Endometrial microvascular endothelial cells (primary cell): ENCODE data around the gene WDR87. TPM values are rescaled to one million over a fixed set of nuclear protein-coding genes. Genes with fewer than 3 reads are reported as not detected.
"Not testable (repeated sequence)": the region's sequence is repeated elsewhere in the genome, so short reads cannot be mapped to it uniquely, and the experiment has no call there.

Experiments
- in situ Hi-C: cut with HindIII; loops from 2 replicates; pipeline ENCODE4 v1.10.0; 2017; ENCODE audit warnings: low sequenced_read_pairs, low pct_unique_long_range_greater_than_20kb; ENCODE audit errors: inconsistent ontology term
- total RNA-seq: library from RNA; depleted of rRNA; stranded (reverse); fragments of >200 nt; gene quantifications from one replicate; pipeline ENCODE4 v1.2.3, GENCODE V29; 2015; ENCODE audit errors: inconsistent ontology term

WDR87 gene
- total RNA-seq, 1 donor from 2014 or later = not detected

DNA sequence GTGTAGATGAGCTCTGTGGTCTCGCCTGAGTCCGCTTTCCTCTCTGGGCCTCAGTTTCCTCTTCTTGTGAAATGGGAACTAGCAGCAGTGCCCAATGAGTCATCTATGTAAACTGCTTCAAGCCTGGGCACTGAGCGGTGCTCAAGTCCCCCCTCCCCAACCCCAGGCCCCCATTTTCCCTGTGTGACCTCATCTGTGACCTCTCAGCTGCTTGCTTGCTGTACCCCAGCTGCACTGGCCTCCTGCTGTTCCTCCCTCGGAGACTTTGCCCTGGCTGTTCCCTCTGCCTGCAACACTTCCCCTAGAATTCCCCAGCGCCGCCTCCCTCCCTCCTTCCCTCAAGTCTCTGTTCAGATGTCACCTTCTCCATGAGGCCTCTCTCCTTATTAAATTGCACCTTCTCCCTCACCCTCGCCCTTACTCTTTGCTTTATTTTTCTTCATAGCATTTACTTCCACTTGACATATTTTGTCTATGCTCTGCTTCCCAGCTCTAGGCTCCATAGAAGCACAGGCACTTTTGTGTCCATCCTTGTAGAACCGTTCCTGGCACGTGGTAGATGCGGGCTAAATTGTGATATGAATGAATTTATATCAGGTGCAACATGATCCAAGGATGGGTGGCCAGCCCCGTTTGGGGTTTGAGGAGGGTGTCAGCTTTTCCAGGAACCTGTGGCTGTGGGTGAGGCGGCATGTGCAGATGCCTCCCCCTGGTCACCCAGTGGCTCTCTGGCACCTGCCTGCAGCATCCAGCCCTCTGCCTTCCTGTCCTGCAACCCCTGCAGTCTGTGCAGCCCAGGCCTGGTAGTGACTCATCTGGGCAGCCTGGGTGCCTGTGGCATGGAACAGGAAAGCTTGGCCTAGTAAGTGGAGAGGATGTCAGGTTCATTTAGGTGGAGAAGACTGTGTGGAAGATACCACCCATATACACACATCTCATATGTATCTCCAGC is 26.9 kb upstream of the WDR87 start:
- in situ Hi-C loops = no loop called here

DNA sequence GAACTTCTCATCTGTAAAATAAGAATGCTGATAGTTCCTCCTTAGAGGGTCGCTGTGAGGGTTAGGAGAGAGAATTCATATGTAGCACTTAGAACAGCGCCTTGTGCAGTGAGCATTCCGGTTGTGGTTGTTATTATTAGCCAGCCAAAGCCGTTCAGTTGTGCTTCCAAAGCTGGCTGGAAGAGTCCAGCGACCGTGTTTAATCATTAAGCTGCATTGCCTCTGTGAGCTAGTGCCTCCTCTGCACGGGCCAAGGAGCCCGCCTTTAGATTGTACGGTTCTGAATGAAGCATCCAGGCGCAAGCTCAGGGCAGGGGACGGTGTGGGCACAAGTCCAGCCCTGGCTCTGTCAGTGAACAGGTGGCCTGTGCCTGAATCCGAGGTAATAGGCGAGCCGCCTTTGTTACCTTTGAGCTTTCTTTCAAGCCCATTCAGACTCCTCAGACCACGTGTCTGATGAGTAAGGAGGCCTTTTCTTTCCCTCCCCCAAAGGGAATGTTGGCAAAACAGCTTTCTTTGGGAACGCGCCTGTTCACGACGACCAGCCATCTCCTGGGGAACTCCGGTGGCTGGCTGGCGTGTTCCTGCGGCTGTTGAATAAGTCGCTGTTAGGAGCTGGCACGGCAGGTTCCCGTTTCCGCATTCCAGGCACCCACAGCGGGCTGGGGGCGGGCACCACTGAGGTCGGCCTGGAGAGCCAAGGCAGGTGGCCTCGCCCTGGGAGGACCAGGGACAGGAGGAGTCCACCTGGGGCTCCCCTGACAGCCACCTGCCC is 25.7 kb upstream of the WDR87 start:
- in situ Hi-C loops = no loop called here

DNA sequence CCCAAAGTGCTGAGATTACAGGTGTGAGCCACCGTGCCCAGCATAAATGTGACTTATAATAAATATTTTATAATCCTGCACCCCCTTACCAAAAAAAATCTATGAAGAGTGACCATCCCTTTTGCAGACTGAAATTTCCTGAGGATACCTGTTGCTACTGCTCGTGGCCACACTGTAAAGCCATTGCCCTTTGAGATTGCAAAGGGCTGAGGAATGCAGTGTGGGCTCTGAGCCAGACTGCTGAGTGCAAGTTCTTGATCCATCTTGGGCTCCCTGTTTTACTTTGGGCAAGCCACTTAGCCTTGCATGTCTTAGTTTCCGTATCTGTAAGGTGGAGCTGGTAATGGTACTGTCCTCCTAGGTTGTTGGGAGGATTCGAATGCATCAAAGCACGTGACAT is 24.0 kb upstream of the WDR87 start:
- in situ Hi-C loops = no loop called here

DNA sequence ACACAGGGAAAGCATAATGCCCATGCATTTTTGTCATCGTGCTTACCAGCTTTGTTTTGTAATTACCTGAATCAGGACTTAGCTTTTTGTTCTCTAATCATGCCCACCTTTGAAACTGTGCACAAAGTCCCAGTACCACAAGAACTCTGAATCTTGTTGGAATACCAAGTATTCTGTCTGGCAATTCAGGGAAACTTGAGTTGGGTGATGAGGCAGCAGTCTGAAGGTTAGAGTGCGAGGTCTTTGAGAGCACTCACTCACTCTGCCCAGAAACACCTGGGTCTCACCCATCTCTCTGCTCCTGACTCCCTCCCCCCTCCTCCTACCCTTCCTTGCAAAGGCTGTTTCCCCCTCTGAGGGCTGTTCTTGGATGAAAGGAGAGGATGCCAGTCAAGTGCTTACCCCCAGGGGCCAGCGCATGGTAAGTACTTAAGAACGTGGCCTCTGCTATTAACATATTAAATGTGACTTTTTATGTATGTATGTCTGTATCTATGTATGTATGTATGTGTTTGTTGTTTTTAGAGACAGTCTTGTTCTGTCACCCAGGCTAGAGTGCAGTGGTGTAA is 23.0 kb upstream of the WDR87 start:
- in situ Hi-C loops = no loop called here

DNA sequence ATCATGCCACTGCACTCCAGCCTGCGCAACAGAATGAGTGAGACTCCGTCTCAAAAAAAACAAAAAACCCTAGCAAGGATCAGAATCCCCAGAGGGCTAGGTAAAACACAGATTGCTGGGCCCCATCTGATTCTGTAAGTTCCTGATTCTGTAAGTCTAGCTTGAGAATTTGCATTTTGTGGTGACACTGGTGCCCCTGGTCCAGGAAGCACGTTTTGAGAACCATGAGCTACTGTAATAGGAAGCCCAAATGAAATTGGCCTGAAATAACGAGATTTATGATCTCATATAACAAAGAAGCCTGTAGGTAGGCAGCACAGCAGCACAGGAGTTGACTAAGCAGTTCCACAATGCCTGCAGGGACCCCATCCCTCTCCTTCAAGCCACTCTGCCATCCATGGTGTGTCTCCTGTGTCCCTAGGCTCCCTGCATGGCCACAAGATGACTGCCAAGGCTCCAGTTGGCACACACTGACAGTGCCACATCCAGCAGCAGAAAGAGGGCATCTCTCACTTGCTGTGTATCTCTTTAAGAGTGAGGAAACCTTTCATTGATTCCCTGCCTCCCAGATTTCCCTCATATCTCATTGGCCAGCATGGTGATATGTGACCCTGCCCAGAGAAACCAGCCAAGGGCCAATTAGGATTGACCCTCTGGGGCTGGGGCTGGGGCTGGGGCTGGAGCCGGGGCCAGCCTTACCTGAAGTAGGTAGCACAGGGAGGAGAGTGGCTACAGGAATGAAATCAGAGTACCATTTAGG is 22.3 kb upstream of the WDR87 start:
- in situ Hi-C loops = no loop called here

DNA sequence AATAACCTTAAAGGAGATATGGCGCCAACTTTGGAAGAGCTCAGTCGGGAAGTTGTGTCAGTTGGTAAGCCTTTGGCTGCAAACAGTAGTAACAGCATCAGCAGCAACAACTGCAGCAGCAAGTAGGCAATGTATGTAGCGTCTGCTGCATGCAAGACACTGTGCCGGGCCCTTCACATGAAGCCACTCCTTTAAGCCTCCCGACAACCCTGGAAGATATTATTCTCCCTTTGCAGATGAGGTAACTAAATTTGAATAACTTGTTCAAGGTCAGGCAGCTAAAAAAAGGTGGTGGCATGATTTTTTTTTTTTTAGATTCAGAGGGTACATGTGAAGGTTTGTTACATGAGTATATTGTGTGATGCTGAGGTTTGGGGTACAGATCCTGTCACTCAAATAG is 20.3 kb upstream of the WDR87 start:
- in situ Hi-C loops = no loop called here

DNA sequence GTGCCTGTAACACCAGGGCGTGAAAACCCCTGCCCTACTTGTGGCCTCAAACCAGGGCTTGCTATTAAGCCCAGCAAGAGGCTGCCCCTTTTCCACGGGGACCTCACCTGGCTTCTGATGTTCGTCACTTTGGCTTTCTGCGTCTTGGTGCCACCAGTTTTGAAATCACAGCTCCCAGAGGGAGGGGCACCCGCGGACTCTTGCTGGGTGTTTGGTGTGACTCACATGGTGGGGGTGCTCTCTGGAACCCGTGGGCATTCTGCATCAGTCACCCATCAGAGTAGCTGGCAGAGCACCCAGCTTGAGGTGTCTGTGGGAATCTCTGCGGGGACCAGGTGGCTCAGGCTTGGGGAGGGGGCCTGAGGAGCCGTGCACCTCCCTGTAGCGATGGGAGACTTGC is 19.9 kb upstream of the WDR87 start:
- in situ Hi-C loops = no loop called here

DNA sequence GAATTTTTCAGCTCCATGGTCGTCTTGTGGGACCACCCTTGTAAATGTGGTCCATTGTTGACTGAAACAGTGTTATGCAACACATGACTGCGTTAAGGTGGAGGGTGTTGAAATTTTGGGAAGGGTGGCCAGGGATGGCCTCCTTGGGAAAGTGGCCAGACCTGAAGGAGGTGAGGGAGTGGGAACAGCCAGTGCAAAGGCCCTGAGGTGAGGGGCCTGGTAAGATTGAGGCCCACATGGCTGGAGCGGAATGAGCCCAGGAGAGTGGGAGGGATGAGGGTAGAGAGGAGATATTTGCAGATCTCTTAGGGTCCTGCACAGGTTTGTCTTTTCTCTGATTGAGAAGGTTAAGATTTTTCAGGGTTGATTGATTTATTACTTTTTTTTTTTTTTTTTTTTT is 18.8 kb upstream of the WDR87 start:
- in situ Hi-C loops = no loop called here

DNA sequence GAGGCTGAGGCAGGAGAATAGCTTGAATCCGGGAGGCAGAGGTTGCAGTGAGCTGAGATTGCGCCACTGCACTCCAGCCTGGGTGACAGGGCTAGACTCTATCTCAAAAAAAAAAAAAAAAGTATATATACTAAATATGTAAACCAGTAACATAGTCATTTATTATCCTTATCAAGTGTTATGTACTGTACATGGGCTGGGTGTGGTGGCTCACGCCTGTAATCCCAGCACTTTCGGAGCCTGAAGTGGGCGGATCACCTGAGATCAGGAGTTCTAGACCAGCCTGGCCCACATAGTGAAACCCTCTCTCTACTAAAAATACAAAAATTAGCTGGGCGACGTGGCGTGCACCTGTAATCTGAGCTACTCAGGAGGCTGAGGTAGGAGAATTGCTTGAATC is 18.2 kb upstream of the WDR87 start:
- in situ Hi-C loops = not testable (repeated sequence)

DNA sequence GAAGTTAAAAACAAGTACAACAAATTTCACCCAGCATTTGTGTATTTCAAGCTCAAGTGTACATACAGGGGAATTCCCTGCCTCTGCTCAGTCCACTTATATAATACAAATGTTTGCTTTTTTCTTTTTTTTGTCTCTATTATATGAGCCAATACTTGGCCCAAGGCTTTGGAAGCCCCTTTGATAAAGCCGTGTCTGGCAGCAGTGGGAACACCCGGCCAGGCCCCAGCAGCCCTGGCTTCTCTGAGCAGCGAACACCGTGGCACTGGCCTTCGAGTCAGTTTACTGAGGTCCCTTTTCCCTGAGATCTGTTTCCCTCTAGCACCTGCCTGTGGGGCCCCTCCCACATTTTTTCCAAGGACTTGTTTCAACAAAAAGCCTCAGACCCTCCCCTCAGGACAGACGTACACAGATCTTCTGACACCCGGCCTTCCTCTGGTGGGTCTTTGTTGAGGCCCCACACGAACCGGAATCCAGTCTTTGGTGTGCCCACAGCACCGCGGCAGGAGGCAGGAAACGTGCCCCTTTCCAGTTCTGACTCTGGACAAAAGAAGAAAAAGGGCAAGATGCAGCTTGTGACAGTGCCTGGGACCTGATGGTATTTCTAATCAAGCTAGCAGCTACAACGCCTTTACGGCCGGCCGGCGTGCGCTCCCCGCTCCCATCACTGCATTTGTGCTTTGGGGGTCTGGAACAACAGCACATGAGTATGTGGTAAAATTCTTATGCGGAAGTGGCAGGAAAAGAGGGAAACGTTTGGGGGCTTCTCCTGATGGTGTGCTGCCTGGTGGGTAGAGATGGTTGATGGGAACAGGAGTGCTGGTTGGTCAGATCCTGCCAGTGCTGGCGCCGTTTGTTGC is 14.4 kb upstream of the WDR87 start:
- in situ Hi-C loops = no loop called here

DNA sequence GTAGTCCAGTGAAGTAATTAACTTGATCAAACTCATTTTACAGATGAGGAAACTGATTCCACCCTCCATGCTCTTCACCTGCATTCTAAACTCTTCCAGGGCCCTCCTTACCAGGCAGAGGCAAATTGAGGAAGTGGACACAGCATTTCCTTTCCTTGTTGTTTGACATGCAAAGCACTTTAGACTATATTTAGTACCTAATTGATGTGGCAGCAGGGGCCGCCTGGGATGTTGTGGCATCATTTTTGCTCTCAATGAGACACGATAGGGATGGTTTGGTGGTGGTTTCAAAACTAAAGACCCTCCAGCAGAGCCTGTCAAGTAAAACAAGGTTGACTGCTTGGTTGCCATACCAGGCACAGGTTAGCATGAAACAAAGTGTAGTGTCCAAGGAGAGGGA is 8.5 kb upstream of the WDR87 start:
- in situ Hi-C loops = no loop called here

DNA sequence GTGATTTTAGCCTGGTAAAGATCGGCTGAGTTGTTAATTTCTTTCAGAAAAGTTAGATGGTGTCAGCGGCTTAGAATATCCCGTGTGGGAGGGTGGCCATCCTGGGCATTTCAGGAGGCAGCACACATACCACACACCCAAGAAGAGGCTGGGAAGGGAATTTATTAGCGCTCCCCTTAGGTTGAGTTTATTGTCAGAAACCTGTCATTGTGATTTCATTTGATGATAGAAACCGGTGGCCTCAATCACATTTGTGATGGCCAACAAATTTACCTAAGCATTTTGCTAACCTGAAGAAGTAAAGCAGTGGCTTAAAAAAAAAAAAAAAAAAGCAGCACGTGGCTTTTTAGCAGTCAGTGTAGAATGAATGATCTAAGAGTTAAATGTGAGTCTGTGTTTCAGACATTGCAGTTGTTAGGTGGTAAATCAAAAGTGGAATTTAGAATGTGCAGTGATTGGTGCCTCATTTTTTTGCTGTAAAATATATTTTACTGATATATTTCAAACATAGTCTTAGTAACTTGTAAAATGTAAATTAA is 3.3 kb upstream of the WDR87 start:
- in situ Hi-C loops = no loop called here

DNA sequence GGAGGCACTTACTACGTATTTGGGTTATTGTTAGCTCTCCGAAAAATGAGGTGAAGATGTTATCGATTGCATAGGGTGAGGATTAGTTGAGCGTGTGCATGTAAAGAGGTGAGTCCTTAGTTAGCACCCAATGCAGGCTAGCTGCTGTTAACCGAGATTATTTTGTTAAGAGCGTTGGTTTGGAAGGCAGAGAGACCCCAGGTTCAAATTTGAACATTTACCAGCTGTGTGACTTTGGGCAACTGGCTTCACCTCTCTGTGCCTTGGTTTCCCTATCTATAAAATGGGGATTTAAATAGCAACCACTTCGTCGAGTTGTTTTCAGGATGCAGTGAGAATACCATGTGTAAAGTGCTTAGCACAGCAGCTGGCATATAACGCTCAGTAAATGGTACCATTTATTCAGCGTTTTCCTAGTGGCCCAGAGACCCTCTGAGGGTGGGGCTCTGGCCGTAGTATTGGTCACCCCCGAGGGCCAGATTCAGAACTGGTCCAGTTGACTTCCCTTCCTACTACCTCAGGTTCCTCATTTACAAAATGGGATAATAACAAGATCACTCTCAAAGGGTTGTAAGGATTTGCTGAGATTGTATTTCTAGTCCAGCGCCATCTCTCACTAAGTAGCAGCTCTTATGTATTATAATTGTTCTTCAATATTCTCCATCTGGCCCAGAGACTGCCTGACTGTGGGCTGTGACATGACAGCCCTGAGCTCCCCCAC is 1.5 kb upstream of the WDR87 start:
- in situ Hi-C loops = no loop called here

DNA sequence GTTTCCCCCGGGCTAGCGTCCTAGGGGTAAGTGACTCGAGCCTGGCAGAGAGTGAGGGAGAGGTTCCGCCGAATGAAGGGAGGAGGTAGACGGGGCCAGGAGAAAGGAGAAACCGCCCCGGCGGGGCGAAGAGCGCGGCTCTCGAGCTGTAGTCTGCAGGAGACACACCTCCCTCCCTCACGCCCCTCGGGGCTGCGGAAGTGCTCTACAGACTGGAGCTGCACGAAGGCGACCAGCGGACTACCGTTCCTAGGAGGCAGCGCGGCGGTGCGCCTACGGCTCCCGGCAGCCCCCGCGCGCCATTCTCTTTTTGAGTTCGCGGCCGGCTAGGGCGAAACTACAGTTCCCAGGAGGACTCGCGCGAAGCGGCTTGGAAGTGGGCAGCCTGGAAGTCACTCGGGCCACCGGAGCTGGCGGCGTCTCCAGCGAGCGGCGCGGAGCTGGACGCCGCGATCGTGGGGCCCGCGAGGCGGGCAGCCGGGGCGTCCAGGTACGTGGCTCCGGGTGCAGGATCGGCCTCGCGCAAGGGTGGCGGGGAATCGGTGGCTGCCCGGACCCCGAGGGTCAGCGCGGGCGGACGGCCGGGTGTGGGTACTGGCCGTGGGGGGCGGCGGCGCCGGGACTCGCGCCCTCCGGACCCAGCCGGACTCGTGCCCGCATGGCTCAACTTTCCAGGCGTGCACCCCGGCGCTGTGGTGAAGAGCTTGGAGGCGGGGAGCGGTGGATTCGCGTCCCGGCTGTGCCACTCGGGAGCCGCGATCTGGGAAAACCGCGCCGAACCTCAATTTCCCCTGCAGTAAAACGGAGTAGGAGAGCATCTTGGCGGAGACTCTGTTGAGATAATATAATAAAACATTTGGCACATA is 708 bp upstream of the WDR87 start, which contains the start of gene SIPA1L3:
SIPA1L3 (plus strand) TSS at position 340 of the 866 bp plus-strand sequence. CDS start 174,358 bp downstream, outside the sequence.
- in situ Hi-C loops = no loop called here

DNA sequence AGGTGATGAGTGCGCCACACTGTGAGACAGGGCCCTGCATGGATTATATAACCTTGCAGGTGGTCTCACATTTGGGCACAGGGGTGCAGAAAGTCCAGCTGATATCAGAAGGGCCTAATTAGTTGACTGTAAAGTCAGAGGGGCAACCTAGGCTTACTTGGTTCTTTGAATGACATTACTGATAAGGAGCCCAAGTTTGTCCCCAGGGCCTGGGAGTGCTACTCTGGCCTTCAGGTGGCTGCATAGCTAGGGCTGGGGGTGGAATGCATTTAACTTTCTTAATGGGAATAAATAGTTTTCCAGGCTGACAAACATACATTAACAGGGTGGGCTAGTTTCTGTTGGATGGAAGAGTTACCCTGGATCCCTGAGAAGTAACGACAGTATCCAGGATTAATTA is 3.3 kb downstream of the WDR87 start:
- in situ Hi-C loops = no loop called here

DNA sequence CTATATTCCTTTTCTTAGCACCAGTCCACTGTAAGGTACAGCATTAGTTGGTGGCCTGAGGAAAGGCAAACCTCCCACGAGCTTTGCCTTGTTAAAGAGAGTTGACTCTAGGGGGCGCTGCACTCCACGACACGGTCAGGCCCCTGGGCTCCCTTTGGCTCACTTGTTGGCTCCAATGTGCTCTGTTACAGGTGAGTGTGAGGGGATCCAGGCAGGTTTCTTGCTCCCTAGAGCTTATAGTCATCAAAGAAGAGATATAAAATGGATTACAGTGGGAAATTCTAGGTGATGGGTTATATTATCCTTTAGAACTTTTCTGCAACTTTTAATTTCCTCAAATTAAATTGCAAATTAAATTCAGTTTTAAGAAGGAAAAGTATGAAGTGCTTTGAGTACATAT is 3.7 kb downstream of the WDR87 start:
- in situ Hi-C loops = no loop called here
